HG03025 (cell line): Measurements from ENCODE around the gene ACTR5.
"Not testable (repeated sequence)": the region's sequence is repeated elsewhere in the genome, so short reads cannot be mapped to it uniquely, and the experiment has no call there.

ENCODE experiments used
- ATAC-seq: cut with Tn5 transposase; IDR thresholded peaks from one replicate; pipeline ENCODE4 v1.9.1; 2021; ENCODE audit warnings: mild to moderate bottlenecking, moderate library complexity; ENCODE audit not compliant: unreplicated experiment, low FRiP score

Gene ACTR5

DNA sequence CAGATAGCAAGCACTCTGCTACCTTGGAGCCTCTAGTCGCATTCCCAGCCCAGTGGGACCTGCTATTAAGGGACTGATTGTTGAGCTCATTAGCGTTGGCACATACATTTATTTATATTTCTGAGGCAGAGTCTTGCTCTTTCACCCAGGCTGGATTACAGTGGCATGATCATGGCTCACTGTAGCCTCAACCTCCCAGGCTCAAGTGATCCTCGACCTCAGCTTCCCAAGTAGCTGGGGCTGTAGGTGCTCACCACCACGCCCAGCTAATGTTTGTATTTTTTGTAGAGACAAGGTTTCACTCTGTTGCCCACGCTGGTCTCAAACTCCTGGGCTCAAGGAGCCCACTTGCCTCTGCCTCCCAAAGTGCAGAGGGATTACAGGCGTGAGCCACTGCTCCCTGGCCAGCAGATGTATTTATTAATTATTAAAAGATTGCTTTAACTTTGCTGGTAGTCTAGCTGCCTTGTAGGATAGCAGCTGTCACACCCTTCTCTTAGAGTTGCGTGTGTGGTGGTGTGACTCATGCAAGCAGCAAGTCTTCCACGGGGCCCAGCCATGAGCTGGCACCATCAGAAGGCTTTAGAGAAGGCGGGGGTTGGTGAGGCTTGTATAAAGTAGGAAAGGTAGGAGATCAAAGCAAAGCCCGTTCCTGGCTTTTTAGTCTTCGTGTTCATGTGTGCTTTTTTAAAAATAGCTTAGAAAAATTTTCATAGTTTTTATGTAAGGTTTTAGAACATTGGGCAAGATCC is 16.5 kb downstream of the ACTR5 start:
- no peak for ATAC-seq

DNA sequence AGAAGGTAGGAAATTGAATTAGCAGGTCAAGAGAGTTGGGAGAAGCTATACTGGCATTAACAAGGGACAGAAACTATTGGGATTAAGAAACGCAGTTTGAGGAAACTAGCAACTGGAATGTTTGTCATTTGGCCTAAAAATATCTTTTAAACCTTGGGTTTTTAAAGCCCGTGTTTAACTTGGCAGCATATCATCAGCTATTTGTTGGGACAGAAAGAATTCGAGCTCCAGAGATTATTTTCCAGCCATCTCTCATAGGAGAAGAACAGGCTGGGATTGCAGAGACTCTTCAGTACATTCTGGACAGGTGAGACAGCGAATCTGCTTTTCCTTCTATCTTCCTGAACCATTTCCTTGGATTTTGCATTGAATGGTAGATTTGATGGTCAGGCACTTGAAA is 17.8 kb downstream of the ACTR5 start:
- ATAC-seq = no peak

DNA sequence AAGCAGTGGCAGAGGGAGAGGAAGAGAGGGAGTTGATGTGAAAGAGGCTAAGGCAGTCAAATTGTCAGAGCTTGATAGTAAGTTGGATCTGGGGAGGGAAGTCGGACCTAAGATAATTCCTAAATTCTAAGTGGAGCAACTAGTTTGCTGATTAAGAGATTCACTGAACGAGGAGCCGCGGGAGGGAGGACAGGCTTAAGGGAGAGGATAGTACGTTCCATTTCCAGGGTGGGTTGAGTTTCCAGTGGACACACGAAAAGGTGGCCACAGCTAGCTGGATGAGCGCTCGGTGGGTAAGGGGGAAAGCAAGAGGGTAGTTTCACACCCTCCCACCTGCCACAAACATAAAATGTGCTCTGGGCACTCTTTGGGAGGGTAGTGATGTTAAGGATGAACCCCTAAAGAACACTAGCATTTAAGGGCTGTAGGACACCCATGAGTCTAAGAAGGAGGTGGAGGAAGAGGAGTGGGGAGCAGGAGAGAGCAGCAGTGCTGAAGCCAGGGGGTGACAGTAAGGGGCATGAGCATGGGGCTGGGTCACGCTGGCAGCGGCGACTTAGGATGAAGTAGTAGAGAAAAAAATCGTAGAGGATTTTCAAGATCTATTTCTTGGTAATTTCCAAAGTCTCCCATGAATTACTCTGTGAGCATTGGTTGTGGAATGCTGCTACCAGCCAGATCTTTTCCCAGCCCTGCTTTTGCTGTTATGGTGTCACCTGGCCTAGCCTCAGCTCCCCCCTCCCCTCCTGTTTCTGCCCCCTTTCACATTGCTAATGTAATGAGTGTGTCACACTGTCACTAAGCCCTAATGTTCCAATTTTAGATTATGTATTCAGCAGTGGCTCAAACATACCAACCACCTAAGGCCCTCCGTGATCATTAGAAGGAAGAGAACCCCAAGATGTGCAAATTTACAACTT is 21.4 kb downstream of the ACTR5 start:
- ATAC-seq = no peak

GRCh38 chr20:38770546-38770945 is 22.3 kb downstream of the ACTR5 start:
- no peak for ATAC-seq

DNA sequence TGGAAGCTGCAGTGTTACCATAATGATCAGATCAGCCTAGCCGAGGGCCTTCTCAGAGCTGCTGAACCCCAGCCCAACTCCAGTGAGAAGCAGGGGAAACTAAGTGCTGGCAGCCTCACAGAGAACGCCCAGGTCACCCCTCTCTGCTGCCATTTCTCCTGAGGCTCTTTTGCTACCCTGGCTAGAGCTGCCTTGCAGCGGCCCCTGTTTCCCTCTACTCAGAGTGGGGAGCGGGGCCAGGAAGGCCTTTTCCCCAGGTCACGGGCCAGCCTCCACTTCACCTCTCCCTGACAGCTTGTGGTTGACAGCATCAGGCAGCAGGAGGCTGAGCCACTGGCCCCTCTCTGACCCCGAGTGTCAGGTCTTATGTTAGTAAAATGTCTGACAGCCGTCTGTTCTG is 22.7 kb downstream of the ACTR5 start:
- no peak for ATAC-seq

DNA sequence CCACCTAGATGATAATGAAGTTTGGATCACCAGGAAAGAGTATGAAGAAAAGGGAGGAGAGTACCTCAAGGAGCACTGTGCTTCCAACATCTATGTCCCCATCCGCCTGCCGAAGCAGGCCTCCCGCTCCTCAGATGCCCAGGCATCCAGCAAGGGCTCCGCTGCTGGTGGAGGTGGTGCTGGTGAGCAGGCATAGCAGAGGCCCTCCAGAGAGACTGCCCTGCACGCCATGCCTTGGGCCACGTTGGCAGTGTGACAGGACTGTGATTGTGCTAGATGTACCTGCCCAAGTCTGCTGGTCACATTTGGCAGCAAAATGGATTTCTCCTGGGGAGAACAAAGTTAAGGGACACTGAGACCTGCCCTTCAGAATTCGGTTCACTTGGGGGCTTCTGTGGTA is 23.4 kb downstream of the ACTR5 start:
- ATAC-seq = no peak

DNA sequence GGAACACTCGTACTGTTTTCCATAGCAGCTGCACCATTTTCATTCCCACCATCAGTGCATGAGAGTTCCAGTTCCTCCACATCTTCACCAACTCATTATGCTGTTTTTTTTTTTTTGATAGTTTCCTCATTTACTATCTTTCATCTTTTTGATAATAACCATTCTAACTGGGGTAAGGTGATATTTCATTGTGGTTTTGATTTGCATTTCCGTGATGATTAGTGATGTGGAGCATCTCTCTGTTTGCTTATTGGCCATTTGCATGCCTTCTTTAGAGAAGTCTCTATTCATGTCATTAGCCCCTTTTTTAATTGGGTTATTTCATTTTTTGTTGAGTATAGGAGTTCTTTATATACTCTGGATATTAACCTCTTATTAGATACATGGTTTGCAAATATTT is 25.9 kb downstream of the ACTR5 start:
- ATAC-seq = no peak

- no peak for ATAC-seq
Observed at GRCh38 chr20:38776363-38776762, 28.1 kb downstream of the ACTR5 start.

DNA sequence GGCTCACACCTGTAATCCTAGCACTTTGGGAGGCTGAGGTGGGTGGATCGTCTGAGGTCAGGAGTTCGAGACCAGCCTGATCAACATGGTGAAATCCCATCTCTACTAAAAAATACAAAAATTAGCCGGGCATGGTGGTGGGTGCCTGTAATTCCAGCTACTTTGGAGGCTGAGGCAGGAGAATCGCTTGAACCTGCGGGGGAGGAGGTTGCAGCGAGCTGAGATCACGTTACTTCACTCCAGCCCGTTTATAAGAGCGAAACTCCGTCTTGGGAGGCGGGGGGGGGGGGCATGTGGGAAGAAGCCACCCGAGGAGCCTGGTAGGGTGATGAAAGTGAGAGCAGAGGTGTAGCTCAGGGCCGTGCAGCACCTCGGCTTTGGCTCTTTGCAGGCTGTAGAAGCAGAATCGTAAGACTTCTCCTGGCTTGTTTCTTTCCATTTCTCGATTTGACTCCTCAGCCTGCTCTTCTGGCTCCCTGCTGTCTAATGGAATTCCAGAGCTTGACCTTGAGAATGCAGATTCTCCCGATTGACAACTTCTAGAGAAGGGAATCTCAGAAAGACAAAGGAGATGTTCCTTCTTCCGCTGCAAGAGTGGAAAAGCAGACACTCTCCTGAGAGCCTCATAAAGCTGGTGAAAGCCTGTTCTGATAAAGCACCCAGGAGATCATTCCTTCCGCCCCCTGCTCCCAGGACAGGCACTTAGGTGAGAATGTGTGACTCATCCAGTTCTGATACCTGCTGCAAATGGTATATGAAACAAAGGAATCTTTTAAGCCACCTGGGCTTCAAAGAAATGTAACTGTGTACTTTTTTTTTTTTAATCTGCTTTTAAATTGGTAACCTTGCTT is 31.2 kb downstream of the ACTR5 start:
- ATAC-seq = no peak

GRCh38 chr20:38782275-38782674 is 34.0 kb downstream of the ACTR5 start:
- ATAC-seq = no peak

- ATAC-seq = no peak
Observed at GRCh38 chr20:38787870-38788269, 39.6 kb downstream of the ACTR5 start.

- ATAC-seq = no peak
Observed at GRCh38 chr20:38789503-38790199, 41.4 kb downstream of the ACTR5 start.

GRCh38 chr20:38790200-38791053 is 42.2 kb downstream of the ACTR5 start:
- ATAC-seq = no peak

DNA sequence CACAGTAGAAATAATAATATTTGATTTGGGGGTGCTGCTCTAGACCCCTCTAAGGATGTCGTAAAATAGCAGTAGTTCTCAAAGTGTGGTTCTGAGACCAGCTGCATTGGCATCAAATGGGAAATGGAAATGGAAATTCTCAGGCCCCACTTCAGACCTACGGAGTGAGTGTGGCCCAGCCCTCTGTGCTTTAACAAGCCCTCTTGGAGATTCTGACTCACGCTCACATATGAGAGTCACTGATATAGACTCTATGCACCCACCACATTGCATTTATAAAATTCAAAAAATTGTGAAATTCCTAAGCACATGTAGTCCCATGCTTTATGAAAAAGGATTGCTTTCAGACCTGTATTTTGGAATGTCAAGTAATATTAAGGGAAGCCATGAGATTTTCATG is 43.0 kb downstream of the ACTR5 start:
- no peak for ATAC-seq

DNA sequence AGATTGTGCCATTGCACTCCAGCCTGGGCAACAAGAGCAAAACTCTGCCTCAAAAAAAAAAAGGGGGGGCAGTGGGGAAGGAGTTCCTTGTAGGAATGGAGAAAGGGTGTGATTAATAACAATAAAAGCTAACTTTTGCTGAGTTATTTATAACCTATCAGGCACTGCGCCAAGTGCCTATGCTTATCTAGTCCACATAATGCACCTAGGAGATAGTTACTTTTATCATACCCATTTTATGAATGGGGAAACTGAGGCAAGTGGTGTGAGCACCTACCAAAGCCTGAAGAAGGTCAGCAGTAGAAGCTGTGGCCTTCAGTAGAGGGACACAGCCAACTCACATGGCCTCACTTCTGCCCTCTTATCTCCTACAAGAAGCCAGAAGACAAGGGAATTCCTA is 43.7 kb downstream of the ACTR5 start:
- ATAC-seq = no peak

GRCh38 chr20:38794057-38794456 is 45.8 kb downstream of the ACTR5 start:
- not testable (repeated sequence) for ATAC-seq

DNA sequence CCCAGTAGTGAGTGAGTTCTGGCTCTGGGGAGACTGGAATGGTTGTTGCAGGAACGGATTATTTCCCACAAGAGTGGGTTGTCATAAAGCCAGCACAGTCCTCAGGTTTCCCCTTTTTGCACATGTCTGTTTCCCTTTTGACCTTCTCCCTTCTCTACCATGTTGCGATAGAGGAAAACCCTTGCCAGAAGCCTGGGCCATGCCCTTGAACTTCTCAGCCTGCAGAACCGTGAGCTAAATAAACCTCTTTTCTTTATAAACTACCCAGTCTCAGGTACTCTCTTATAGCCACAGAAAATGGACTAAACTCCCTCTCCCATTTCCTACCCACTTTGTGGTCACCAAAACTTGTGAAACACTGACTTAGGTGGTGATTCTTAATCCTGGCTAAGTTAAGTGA is 50.0 kb downstream of the ACTR5 start:
- no peak for ATAC-seq

GRCh38 chr20:38799203-38799602 is 50.9 kb downstream of the ACTR5 start:
- ATAC-seq = no peak

DNA sequence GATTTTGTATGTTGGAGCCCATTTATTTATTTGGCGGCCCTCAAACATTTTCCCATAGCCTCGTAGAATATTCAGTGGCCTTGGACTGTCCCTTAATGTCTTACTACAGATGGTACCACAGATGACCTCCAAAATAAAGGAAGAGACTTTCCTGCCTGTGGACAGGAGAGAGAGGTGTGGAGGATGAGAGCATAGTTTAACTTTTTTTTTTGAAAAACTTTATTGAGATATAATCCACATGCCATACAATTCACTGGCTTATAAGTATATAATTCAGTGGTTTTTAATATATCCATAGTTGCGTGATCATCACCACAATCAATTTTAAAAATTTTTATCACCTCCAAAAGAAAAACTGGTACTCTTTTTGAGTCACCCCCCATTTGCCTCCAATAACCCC is 52.6 kb downstream of the ACTR5 start:
- no peak for ATAC-seq
